ENCODE measurements around the gene DENND2A.
A peak's percentile ranks its signal among the peaks of the same experiment; 100 is the strongest.

The DENND2A gene

DNA sequence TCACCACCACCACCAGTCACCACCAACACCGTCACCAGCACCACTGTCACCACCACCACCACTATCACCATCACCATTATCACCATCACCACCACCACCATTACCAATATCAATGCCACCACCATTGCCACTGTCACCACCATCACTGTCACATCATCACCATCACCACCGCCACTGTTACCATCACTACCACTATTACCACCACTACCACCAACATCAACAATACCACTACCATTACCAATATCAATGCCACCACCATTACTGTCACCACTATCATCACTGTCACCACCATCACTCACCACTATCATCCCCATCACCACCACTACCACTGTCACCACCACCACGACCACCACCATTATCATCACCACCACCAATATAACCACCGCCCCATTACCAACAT lies 14.0 kb upstream of the DENND2A start:
- H2AFZ ChIP-seq: no peak overlapping the region
- TF ChIP-seq, protein P1, sequence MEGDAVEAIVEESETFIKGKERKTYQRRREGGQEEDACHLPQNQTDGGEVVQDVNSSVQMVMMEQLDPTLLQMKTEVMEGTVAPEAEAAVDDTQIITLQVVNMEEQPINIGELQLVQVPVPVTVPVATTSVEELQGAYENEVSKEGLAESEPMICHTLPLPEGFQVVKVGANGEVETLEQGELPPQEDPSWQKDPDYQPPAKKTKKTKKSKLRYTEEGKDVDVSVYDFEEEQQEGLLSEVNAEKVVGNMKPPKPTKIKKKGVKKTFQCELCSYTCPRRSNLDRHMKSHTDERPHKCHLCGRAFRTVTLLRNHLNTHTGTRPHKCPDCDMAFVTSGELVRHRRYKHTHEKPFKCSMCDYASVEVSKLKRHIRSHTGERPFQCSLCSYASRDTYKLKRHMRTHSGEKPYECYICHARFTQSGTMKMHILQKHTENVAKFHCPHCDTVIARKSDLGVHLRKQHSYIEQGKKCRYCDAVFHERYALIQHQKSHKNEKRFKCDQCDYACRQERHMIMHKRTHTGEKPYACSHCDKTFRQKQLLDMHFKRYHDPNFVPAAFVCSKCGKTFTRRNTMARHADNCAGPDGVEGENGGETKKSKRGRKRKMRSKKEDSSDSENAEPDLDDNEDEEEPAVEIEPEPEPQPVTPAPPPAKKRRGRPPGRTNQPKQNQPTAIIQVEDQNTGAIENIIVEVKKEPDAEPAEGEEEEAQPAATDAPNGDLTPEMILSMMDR (IDR thresholded peaks at IDR 0.05): no peak
- H3K4me3 ChIP-seq (ENCODE audit: low read depth, low read length): no peak overlapping the region
- no peaks in the 10 kb centered on the region for H3K27me3 ChIP-seq (ENCODE audit: control insufficient read depth, insufficient read depth, low read length)
- no peaks in the 10 kb centered on the region for H3K4me1 ChIP-seq
- H3K27ac ChIP-seq: no peak overlapping the region
- no peak overlapping the region for H3K9ac ChIP-seq
- no peak overlapping the region for H3K4me2 ChIP-seq (ENCODE audit: low read length)
- H3K36me3 ChIP-seq (ENCODE audit: control insufficient read depth, insufficient read depth, low read length): no peaks in the 10 kb centered on the region
- H3K79me2 ChIP-seq: no peaks in the 10 kb centered on the region
- no peaks in the 10 kb centered on the region for H3K9me3 ChIP-seq (ENCODE audit: control insufficient read depth, low read length)

DNA sequence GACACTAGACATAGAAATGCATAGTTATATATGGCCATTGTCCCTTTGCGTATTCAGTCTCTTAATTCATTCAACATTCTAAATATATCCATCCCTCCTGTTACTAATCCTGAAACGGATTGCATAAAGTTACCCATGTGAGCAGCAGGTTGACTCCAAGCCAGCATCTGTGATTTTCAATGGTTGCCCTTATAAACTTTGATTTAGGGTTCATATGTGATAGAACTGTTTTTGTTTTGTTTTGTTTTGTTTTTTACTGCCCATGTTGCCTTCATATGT lies 13.4 kb upstream of the DENND2A start:
- no peak overlapping the region for H3K4me2 ChIP-seq (ENCODE audit: low read length)

DNA sequence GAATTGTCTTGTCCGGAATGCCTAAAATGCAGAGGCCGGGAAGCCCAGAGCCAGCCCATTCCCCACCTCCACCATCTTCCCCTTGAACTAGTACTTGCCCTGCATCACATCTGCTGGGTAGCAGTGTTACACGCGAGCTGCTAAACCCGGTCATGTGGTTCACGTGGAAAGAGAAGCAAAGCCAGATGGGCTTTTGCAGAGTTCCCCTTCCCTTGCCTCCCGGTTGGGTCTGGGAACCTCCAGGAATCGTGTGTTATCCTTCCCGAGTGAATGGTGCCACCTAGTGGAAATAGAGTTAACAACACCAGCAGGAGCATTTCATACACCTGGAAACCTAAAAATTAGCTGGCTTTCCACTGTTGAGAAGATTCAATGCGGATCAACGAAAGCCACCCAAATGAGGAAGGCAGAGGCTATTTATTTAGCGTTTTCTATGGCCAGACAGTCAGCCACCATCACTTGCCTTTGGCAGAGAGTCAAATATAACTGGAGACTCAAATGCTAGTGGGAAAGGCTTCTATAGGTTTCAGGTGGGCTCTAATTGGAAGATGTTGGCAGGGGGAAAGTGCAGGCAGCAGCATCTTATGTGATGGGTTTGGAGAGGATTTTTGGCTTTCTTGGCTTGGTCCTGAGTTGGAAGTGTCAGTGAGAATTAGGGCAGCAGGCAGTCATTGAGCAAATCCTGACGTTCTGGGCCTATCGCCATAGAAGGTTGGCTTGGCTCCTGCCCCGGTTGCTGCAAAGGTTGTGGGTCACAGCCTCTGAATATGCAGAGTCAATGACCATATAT lies 12.9 kb upstream of the DENND2A start:
- H3K27ac ChIP-seq: no peak overlapping the region
- no peak overlapping the region for H3K9ac ChIP-seq
- no peaks in the 10 kb centered on the region for H3K4me1 ChIP-seq

More for the DNA sequence above, 13.4 kb upstream of the DENND2A start:
- no peak overlapping the region for H3K9ac ChIP-seq
- no peaks in the 10 kb centered on the region for H3K27me3 ChIP-seq (ENCODE audit: control insufficient read depth, insufficient read depth, low read length)
- H3K4me3 ChIP-seq (ENCODE audit: low read depth, low read length): no peak overlapping the region
- no peak overlapping the region for H3K27ac ChIP-seq
- H3K79me2 ChIP-seq: no peaks in the 10 kb centered on the region
- H3K9me3 ChIP-seq (ENCODE audit: control insufficient read depth, low read length): no peaks in the 10 kb centered on the region
- H3K4me1 ChIP-seq: no peaks in the 10 kb centered on the region
- no peak overlapping the region for H2AFZ ChIP-seq
- TF ChIP-seq, protein P1 (IDR thresholded peaks at IDR 0.05): no peak
- H3K36me3 ChIP-seq (ENCODE audit: control insufficient read depth, insufficient read depth, low read length): no peaks in the 10 kb centered on the region

DNA sequence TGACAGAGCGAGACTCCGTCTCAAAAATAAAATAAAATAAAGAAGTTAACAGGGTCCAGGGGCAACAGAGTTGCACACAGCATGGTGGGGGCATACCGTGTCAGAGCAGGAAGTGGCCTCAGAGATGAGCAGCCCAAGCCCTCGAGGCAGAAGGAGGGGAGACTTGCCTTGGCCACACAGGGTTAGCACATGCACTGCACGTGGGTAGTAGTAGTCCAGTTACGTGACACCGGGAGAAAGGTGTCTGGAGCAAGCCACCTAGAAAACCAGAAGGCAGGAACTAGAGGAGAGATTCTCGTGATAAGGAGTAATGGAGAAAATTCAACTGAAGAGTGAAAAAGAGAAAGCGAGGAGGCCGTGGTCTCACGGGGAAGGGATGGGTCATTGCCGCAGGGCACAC lies 9.8 kb upstream of the DENND2A start:
- no peak overlapping the region for H3K4me2 ChIP-seq (ENCODE audit: low read length)
- H3K9ac ChIP-seq: no peak overlapping the region
- TF ChIP-seq, protein P1 (IDR thresholded peaks at IDR 0.05): no peak

More for the DNA sequence above, 12.9 kb upstream of the DENND2A start:
- Histone ChIP-seq H3K4me3 (ENCODE audit: low read depth, low read length) (no peak overlapping the region), H3K27me3 (ENCODE audit: control insufficient read depth, insufficient read depth, low read length) (no peaks in the 10 kb centered on the region), H3K79me2 (no peaks in the 10 kb centered on the region), H3K4me2 (ENCODE audit: low read length) (peak overlapping the region; percentile 35), H3K9me3 (ENCODE audit: control insufficient read depth, low read length) (no peaks in the 10 kb centered on the region), H2AFZ (no peak overlapping the region), H3K36me3 (ENCODE audit: control insufficient read depth, insufficient read depth, low read length) (no peaks in the 10 kb centered on the region)
- TF ChIP-seq, protein P1 (IDR thresholded peaks at IDR 0.05): peak; percentile 94

More for the DNA sequence above, 9.8 kb upstream of the DENND2A start:
- no peak overlapping the region for H3K27ac ChIP-seq
- H3K36me3 ChIP-seq (ENCODE audit: control insufficient read depth, insufficient read depth, low read length): no peaks in the 10 kb centered on the region
- H3K27me3 ChIP-seq (ENCODE audit: control insufficient read depth, insufficient read depth, low read length): no peaks in the 10 kb centered on the region
- H2AFZ ChIP-seq: no peak overlapping the region
- no peaks in the 10 kb centered on the region for H3K79me2 ChIP-seq
- H3K4me1 ChIP-seq: peaks cover 3% of the 10 kb centered on the region
- no peak overlapping the region for H3K4me3 ChIP-seq (ENCODE audit: low read depth, low read length)
- H3K9me3 ChIP-seq (ENCODE audit: control insufficient read depth, low read length): no peaks in the 10 kb centered on the region

Data from parathyroid adenoma (tissue), 2 donors.